Neuronal stem cell (in vitro differentiated cells): Measurements from ENCODE around the gene BLACAT1.
A peak's percentile ranks its signal among the peaks of the same experiment; 100 is the strongest.

ENCODE experiments used
- DNase-seq: peaks from one replicate; pipeline ENCODE4 v3.0.0-alpha.2; 2013; ENCODE audit warnings: low spot score
- H2AFZ ChIP-seq: one replicate; pipeline ENCODE4 v1.6.1; 2013; ENCODE audit warnings: mild to moderate bottlenecking, low read length, inconsistent platforms
- H2AK5ac ChIP-seq: 2 replicates; pipeline ENCODE4 v1.6.1; 2013; ENCODE audit warnings: low read depth, mild to moderate bottlenecking, inconsistent platforms, low read length, moderate library complexity, mixed read lengths
- H2BK120ac ChIP-seq: 2 replicates; pipeline ENCODE4 v1.6.1; 2013; ENCODE audit warnings: low read depth, mild to moderate bottlenecking, inconsistent platforms, low read length, moderate library complexity, mixed read lengths
- H2BK12ac ChIP-seq: one replicate; pipeline ENCODE4 v1.6.1; 2013; ENCODE audit warnings: low read length, inconsistent platforms
- H2BK15ac ChIP-seq: 2 replicates; pipeline ENCODE4 v1.6.1; 2013; ENCODE audit warnings: mild to moderate bottlenecking, low read length, inconsistent platforms, mixed read lengths
- H2BK5ac ChIP-seq: one replicate; pipeline ENCODE4 v1.6.1; 2013; ENCODE audit warnings: inconsistent platforms, mild to moderate bottlenecking, low read length, moderate library complexity
- H3K14ac ChIP-seq: one replicate; pipeline ENCODE4 v1.6.1; 2013; ENCODE audit warnings: low read length, inconsistent platforms
- H3K18ac ChIP-seq: 2 replicates; pipeline ENCODE4 v1.6.1; 2013; ENCODE audit warnings: low read length, inconsistent platforms
- H3K23ac ChIP-seq: 2 replicates; pipeline ENCODE4 v1.6.1; 2013; ENCODE audit warnings: low read depth, mild to moderate bottlenecking, mixed read lengths, low read length, inconsistent platforms; ENCODE audit not compliant: poor library complexity
- H3K27ac ChIP-seq: replicated peaks from 3 replicates; pipeline ENCODE4 v1.5.1; 2013; ENCODE audit warnings: low read length, inconsistent platforms
- H3K27me3 ChIP-seq, 3 experiments: 2 replicates each; pipeline ENCODE4 v1.6.1; 2013; ENCODE audit warnings: low read length in 3 of 3, mild to moderate bottlenecking in 2 of 3, inconsistent platforms in 1 of 3, low read depth in 1 of 3, mixed read lengths in 1 of 3, moderate library complexity in 1 of 3; ENCODE audit not compliant: control insufficient read depth in 3 of 3, insufficient read depth in 3 of 3
- H3K36me3 ChIP-seq, 2 donors: replicated peaks in 1 of 2; 2 replicates each; pipeline ENCODE4 v1.6.1; 2013; ENCODE audit warnings: low read length in 2 of 2; ENCODE audit not compliant: control insufficient read depth in 2 of 2, insufficient read depth in 2 of 2
- H3K4ac ChIP-seq: 2 replicates; pipeline ENCODE4 v1.6.1; 2013; ENCODE audit warnings: inconsistent platforms, mild to moderate bottlenecking, low read length, moderate library complexity
- H3K4me1 ChIP-seq, 2 donors: 1 replicate in 1 of 2; 2 replicates in 1 of 2; pipeline ENCODE4 v1.6.1; 2013; ENCODE audit warnings: low read length in 2 of 2, low read depth in 1 of 2; ENCODE audit not compliant: control insufficient read depth in 2 of 2, insufficient read depth in 1 of 2
- H3K4me2 ChIP-seq: one replicate; pipeline ENCODE4 v1.6.1; 2013; ENCODE audit warnings: mild to moderate bottlenecking, low read length, inconsistent platforms; ENCODE audit not compliant: insufficient read depth, poor library complexity, severe bottlenecking
- H3K4me3 ChIP-seq, 2 donors: 2 replicates each; pipeline ENCODE4 v1.5.1; 2013; ENCODE audit warnings: low read length in 2 of 2, mild to moderate bottlenecking in 2 of 2, inconsistent platforms in 1 of 2, moderate library complexity in 1 of 2
- H3K79me1 ChIP-seq: one replicate; pipeline ENCODE4 v1.6.1; 2013; ENCODE audit warnings: low read depth, mild to moderate bottlenecking, inconsistent platforms, low read length, moderate library complexity
- H3K9ac ChIP-seq: one replicate; pipeline ENCODE4 v1.6.1; 2013; ENCODE audit warnings: mild to moderate bottlenecking, low read depth, low read length, inconsistent platforms; ENCODE audit not compliant: poor library complexity
- H3K9me3 ChIP-seq, 2 donors: replicated peaks in 1 of 2; 2 replicates each; pipeline versions ENCODE3 to v1.6.1; 2013; ENCODE audit warnings: low read length in 2 of 2, mild to moderate bottlenecking in 2 of 2, inconsistent platforms in 1 of 2, low read depth in 1 of 2, mixed read lengths in 1 of 2, moderate library complexity in 1 of 2; ENCODE audit not compliant: control insufficient read depth in 2 of 2, insufficient read depth in 1 of 2
- H4K8ac ChIP-seq: one replicate; pipeline ENCODE4 v1.6.1; 2013; ENCODE audit warnings: low read depth, mild to moderate bottlenecking, inconsistent platforms, low read length, moderate library complexity
- H4K91ac ChIP-seq: one replicate; pipeline ENCODE4 v1.6.1; 2013; ENCODE audit warnings: low read length, low read depth, mild to moderate bottlenecking, inconsistent platforms; ENCODE audit not compliant: poor library complexity
- whole genome bisulfite sequencing, 2 donors: extraction: QIAGEN DNeasy Blood & Tissue Kit; methylation state at CpG; one replicate each; pipeline ENCODE4 v1.1.7; 2013; ENCODE audit warnings: missing lambda C conversion rate in 2 of 2, mixed read lengths in 1 of 2; ENCODE audit not compliant: insufficient read length in 2 of 2, insufficient replicate concordance in 1 of 2; ENCODE audit errors: extremely low coverage in 2 of 2; 5-methylcytosine and 5-hydroxymethylcytosine counted together

BLACAT1 gene

GRCh38 chr1:205488074-205488723, 32.4 kb upstream of the BLACAT1 start:
- Histone ChIP-seq H3K36me3 (no peaks in the 10 kb centered on the region), H3K4me3 (no peak overlapping the region), H4K91ac (no peak overlapping the region), H3K4ac (no peak overlapping the region), H3K14ac (no peak overlapping the region), H3K9me3 (no peaks in the 10 kb centered on the region), H3K23ac (no peak overlapping the region), H3K4me1 (peaks cover 0 to 10% of the 10 kb centered on the region in 2 donors), H2BK5ac (no peak overlapping the region), H3K9ac (no peak overlapping the region), H3K27ac (no peak overlapping the region), H4K8ac (no peak overlapping the region), H2BK12ac (no peak overlapping the region), H3K27me3 (peaks cover 0 to 55% (median 0%) of the 10 kb centered on the region in 3 experiments), H2AK5ac (no peak overlapping the region), H3K18ac (no peak overlapping the region), H3K4me2 (no peak overlapping the region), H2BK120ac (no peak overlapping the region), H2BK15ac (no peak overlapping the region), H2AFZ (no peak overlapping the region), H3K79me1 (no peaks in the 10 kb centered on the region)
- no CpG with 5 or more reads among the region's 9 CpGs for WGBS, 2 donors
- peak; percentile 66 for DNase-seq

- Histone ChIP-seq H2BK12ac (no peak overlapping the region), H2BK15ac (no peak overlapping the region), H3K79me1 (no peaks in the 10 kb centered on the region), H2AK5ac (no peak overlapping the region), H2BK5ac (no peak overlapping the region), H2AFZ (no peak overlapping the region), H3K9me3 (no peaks in the 10 kb centered on the region), H3K18ac (no peak overlapping the region), H3K36me3 (no peaks in the 10 kb centered on the region), H3K27me3 (peaks cover 0 to 55% (median 0%) of the 10 kb centered on the region in 3 experiments), H3K4me1 (peaks cover 0 to 16% of the 10 kb centered on the region in 2 donors), H3K4me3 (no peak overlapping the region), H3K4ac (no peak overlapping the region), H3K4me2 (no peak overlapping the region), H3K23ac (no peak overlapping the region), H2BK120ac (no peak overlapping the region), H3K14ac (no peak overlapping the region), H3K9ac (no peak overlapping the region), H4K8ac (no peak overlapping the region), H4K91ac (no peak overlapping the region), H3K27ac (no peak overlapping the region)
- DNase-seq = no peak
- no CpG with 5 or more reads among the region's 6 CpGs for WGBS, 2 donors
Measured at GRCh38 chr1:205486258-205486657, 30.4 kb upstream of the BLACAT1 start.

DNA sequence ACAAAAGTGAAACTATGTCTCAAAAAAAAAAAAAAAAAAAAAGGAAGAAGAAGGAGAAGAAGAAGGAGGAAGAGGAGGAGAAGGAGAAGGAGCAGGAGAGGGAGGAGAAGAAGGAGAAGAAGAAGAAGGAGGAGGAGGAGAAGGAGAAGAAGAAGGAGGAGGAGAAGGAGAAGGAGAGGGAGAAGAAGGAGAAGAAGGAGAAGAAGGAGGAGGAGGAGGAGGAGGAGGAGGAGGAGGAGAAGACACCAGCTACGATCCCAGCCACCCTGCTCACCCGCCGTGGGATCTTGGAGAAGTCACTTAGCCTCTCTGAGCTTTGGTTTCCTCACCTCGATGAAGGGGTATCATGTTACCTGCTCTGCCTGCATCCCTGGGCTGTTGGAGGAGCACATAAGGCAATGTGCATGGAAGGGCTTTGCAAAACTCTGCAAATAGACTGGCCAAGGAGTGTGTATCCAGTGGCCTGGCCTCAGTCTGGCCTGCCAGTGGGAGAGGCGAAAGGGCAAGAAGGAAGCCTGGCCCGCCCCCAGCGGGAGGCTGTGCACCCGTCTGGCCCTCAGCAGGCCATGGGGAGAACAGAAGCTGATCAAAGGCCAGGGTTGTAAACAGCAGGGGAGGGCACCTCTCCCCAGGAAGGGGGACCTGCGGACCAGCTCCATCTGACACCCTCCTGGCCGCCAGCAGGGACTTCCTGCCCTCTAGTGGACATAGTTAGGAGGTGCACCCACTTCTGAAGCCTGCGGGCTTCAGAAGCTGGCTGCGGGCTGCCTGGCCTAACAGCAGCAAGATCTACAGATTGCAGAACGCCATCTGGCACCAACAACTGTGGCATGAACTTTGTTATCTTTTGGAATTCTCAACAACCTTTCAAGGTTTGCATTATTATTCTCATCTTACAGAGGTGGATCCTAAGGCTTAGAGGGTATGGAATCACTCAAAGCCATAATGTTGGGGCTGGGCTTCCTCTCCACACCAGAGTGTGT, 29.4 kb upstream of the BLACAT1 start:
- H3K4me2 ChIP-seq = no peak overlapping the region
- peak overlapping the region; percentile 87 for H2BK12ac ChIP-seq
- H3K27me3 ChIP-seq = peaks cover 0 to 52% (median 0%) of the 10 kb centered on the region in 3 experiments
- H2AK5ac ChIP-seq = no peak overlapping the region
- WGBS, 2 donors = no CpG with 5 or more reads among the region's 13 CpGs
- H3K79me1 ChIP-seq = no peaks in the 10 kb centered on the region
- DNase-seq = peak; percentile 77
- H2BK5ac ChIP-seq = no peak overlapping the region
- no peak overlapping the region for H3K23ac ChIP-seq
- H2BK120ac ChIP-seq = no peak overlapping the region
- H3K4ac ChIP-seq = no peak overlapping the region
- no peak overlapping the region for H3K9ac ChIP-seq
- H3K36me3 ChIP-seq = no peaks in the 10 kb centered on the region
- no peak overlapping the region for H3K27ac ChIP-seq
- H3K9me3 ChIP-seq = no peaks in the 10 kb centered on the region
- no peak overlapping the region for H2BK15ac ChIP-seq
- H4K8ac ChIP-seq = no peak overlapping the region
- H3K18ac ChIP-seq = peak overlapping the region; percentile 29
- H2AFZ ChIP-seq = no peak overlapping the region
- H3K4me3 ChIP-seq = no peak overlapping the region
- peaks cover 0 to 19% of the 10 kb centered on the region in 2 donors for H3K4me1 ChIP-seq
- no peak overlapping the region for H3K14ac ChIP-seq
- no peak overlapping the region for H4K91ac ChIP-seq

GRCh38 chr1:205483372-205483771, 27.5 kb upstream of the BLACAT1 start:
- WGBS, 2 donors = no CpG with 5 or more reads among the region's 2 CpGs
- Histone ChIP-seq H2BK5ac (no peak overlapping the region), H3K4me2 (no peak overlapping the region), H2BK12ac (no peak overlapping the region), H3K79me1 (no peaks in the 10 kb centered on the region), H3K27ac (no peak overlapping the region), H4K8ac (no peak overlapping the region), H3K4me3 (no peak overlapping the region), H3K9ac (no peak overlapping the region), H3K4me1 (peaks cover 0 to 19% of the 10 kb centered on the region in 2 donors), H3K23ac (no peak overlapping the region), H2AK5ac (peak overlapping the region; percentile 5), H3K9me3 (no peaks in the 10 kb centered on the region), H3K36me3 (no peaks in the 10 kb centered on the region), H2BK15ac (no peak overlapping the region), H4K91ac (no peak overlapping the region), H3K27me3 (peaks cover 0 to 41% (median 0%) of the 10 kb centered on the region in 3 experiments), H3K4ac (no peak overlapping the region), H2BK120ac (no peak overlapping the region), H3K14ac (no peak overlapping the region), H2AFZ (no peak overlapping the region), H3K18ac (peak overlapping the region; percentile 51)
- no peak for DNase-seq
